ENCODE measurements around the gene PODXL2.

Gene PODXL2

GRCh38 chr3:127622772-127623576, 6.0 kb upstream of the PODXL2 start:
- no peak for TF ChIP-seq CTCF (IDR thresholded peaks at IDR 0.05)
- peaks cover 27% of the 10 kb centered on the region for H3K27me3 Mint-ChIP-seq (ENCODE audit: low read depth, poor library complexity)
- peaks cover 45% of the 10 kb centered on the region for H3K36me3 Mint-ChIP-seq (ENCODE audit: low read depth)
- H3K4me3 Mint-ChIP-seq = no peak overlapping the region
- DNase-seq = no peak
- no peaks in the 10 kb centered on the region for H3K4me1 Mint-ChIP-seq
- H3K27ac Mint-ChIP-seq = no peak overlapping the region
- no peaks in the 10 kb centered on the region for H3K9me3 Mint-ChIP-seq

GRCh38 chr3:127624063-127624462, 4.9 kb upstream of the PODXL2 start:
- no peak for DNase-seq
- TF ChIP-seq CTCF (IDR thresholded peaks at IDR 0.05) = no peak
- Mint-ChIP-seq H3K4me3 (no peak overlapping the region), H3K27me3 (ENCODE audit: low read depth, poor library complexity) (peaks cover 36% of the 10 kb centered on the region), H3K36me3 (ENCODE audit: low read depth) (peaks cover 34% of the 10 kb centered on the region), H3K4me1 (no peaks in the 10 kb centered on the region), H3K9me3 (peaks cover 4% of the 10 kb centered on the region), H3K27ac (no peak overlapping the region)

GRCh38 chr3:127625821-127626220, 3.2 kb upstream of the PODXL2 start:
- peaks cover 4% of the 10 kb centered on the region for H3K9me3 Mint-ChIP-seq
- no peak for DNase-seq
- H3K27ac Mint-ChIP-seq = no peak overlapping the region
- TF ChIP-seq CTCF (IDR thresholded peaks at IDR 0.05) = no peak
- no peak overlapping the region for H3K4me3 Mint-ChIP-seq
- peaks cover 22% of the 10 kb centered on the region for H3K36me3 Mint-ChIP-seq (ENCODE audit: low read depth)
- peaks cover 46% of the 10 kb centered on the region for H3K27me3 Mint-ChIP-seq (ENCODE audit: low read depth, poor library complexity)
- peaks cover 13% of the 10 kb centered on the region for H3K4me1 Mint-ChIP-seq

GRCh38 chr3:127628426-127628787, 578 bp upstream of the PODXL2 start:
- Mint-ChIP-seq H3K27me3 (ENCODE audit: low read depth, poor library complexity) (peaks cover 53% of the 10 kb centered on the region), H3K36me3 (ENCODE audit: low read depth) (peaks cover under 1% of the 10 kb centered on the region), H3K27ac (no peak overlapping the region), H3K4me1 (peaks cover 20% of the 10 kb centered on the region), H3K4me3 (peak overlapping the region; percentile 75), H3K9me3 (peaks cover 4% of the 10 kb centered on the region)
- no peak for TF ChIP-seq CTCF (IDR thresholded peaks at IDR 0.05)
- no peak for DNase-seq

- Mint-ChIP-seq H3K4me3 (peak overlapping the region; percentile 78), H3K27me3 (ENCODE audit: low read depth, poor library complexity) (peaks cover 53% of the 10 kb centered on the region), H3K27ac (no peak overlapping the region), H3K9me3 (peaks cover 4% of the 10 kb centered on the region), H3K4me1 (peaks cover 21% of the 10 kb centered on the region), H3K36me3 (ENCODE audit: low read depth) (no peaks in the 10 kb centered on the region)
- DNase-seq = no peak
- no peak for TF ChIP-seq CTCF (IDR thresholded peaks at IDR 0.05)
Observed at GRCh38 chr3:127629467-127630403, 750 bp downstream of the PODXL2 start.
